Mesothelial cell of epicardium (in vitro differentiated cells): ENCODE results near the gene CCR1. TPM values are rescaled to one million over a fixed set of nuclear protein-coding genes. Genes with fewer than 3 reads are reported as not detected.

Experiments used
- DNase-seq, 2 experiments: peaks; one replicate each; pipeline ENCODE4 v3.0.0; 2021; ENCODE audit warnings: low spot score in 2 of 2; ENCODE audit not compliant: unreplicated experiment in 2 of 2
- H3K27ac Mint-ChIP-seq: 2 replicates; pipeline ENCODE4 v1.8.0; 2021; ENCODE audit warnings: mixed read lengths
- H3K27me3 Mint-ChIP-seq: 2 replicates; pipeline ENCODE4 v1.8.0; 2021; ENCODE audit warnings: low read depth, mixed read lengths
- H3K36me3 Mint-ChIP-seq: 2 replicates; pipeline ENCODE4 v1.8.0; 2021; ENCODE audit warnings: mixed read lengths
- H3K4me1 Mint-ChIP-seq: 2 replicates; pipeline ENCODE4 v1.8.0; 2021; ENCODE audit warnings: mixed read lengths
- H3K4me3 Mint-ChIP-seq: 2 replicates; pipeline ENCODE4 v1.8.0; 2021; ENCODE audit warnings: mild to moderate bottlenecking, moderate library complexity, mixed read lengths
- H3K9me3 Mint-ChIP-seq: 2 replicates; pipeline ENCODE4 v1.8.0; 2021; ENCODE audit warnings: mixed read lengths
- total RNA-seq: library from RNA; stranded (reverse); gene quantifications from 3 replicates; pipeline ENCODE4 v1.2.1, GENCODE V29; 2021
- TF ChIP-seq, protein P1 (sequence below): fragments of 200-600 bp; sonication (generic); IDR thresholded peaks from one replicate; pipeline ENCODE4 v1.5.0; 2021; ENCODE audit warnings: antibody characterized with exemption; ENCODE audit not compliant: unreplicated experiment

CCR1 gene
- not detected in 3 replicates for total RNA-seq

DNA sequence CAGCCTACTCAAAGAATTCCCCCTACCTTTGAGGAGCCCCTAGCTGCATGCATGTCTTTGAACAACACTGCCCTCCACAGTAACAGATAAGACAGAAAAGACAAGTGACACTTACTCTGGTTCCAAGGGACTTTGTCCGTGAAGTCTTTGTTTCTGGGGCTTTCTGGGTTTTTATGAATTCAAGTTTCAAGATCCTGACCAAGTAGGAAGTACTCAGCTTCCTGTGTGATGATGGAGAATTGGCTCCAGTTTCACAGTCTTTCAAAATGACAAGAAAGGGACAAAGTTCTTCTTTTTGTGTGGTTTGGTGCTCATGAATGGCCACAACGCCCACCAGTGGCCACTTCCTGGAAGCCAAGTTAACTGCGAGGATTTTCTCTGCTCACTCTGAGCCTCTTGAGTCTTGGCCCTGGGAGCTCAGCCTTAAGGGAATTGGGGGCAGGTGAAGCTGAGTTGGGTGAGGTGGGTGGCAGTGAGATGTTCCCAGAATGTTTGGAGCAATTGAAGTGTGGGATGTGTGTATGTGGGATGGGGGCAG is at the start of gene CCR1:
TSS of gene CCR1 (minus strand) at position 147 of the 538 bp plus-strand sequence. CDS start 4,000 bp downstream, outside the sequence.
- TF ChIP-seq, protein P1, sequence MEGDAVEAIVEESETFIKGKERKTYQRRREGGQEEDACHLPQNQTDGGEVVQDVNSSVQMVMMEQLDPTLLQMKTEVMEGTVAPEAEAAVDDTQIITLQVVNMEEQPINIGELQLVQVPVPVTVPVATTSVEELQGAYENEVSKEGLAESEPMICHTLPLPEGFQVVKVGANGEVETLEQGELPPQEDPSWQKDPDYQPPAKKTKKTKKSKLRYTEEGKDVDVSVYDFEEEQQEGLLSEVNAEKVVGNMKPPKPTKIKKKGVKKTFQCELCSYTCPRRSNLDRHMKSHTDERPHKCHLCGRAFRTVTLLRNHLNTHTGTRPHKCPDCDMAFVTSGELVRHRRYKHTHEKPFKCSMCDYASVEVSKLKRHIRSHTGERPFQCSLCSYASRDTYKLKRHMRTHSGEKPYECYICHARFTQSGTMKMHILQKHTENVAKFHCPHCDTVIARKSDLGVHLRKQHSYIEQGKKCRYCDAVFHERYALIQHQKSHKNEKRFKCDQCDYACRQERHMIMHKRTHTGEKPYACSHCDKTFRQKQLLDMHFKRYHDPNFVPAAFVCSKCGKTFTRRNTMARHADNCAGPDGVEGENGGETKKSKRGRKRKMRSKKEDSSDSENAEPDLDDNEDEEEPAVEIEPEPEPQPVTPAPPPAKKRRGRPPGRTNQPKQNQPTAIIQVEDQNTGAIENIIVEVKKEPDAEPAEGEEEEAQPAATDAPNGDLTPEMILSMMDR: peak; percentile 49
- H3K4me1 Mint-ChIP-seq: no peaks in the 10 kb centered on the region
- H3K4me3 Mint-ChIP-seq: no peak within 1 kb of the TSS
- DNase-seq: no peak
- no peaks in the 10 kb centered on the region for H3K36me3 Mint-ChIP-seq
- no peaks in the 10 kb centered on the region for H3K9me3 Mint-ChIP-seq
- H3K27ac Mint-ChIP-seq: no peak within 1 kb of the TSS
- peaks cover 2% of the 10 kb centered on the region for H3K27me3 Mint-ChIP-seq

DNA sequence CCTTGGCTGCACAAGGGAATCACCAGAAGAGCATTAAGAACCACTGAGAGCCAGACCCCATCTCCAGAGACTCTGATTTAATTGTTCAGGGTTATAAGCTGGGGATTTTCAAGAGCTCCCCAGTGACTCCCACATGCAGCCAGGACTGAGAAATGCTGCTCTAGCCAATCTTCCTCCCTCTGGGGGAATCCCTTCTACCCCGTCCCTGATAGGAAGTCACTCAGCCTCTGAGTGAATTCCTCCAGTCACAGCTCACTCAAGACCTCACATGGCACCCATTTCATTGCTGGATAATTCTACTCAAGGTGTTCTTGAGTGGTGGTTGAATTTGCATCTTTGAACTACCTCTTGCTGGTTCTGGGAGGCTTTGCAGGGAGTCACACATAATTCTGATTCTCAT is 44.9 kb upstream of the CCR1 start:
- Mint-ChIP-seq H3K36me3 (no peaks in the 10 kb centered on the region), H3K9me3 (no peaks in the 10 kb centered on the region), H3K4me1 (no peaks in the 10 kb centered on the region), H3K27ac (no peak overlapping the region), H3K4me3 (no peak overlapping the region), H3K27me3 (peaks cover 47% of the 10 kb centered on the region)
- TF ChIP-seq, protein P1: no peak
- DNase-seq: no peak

DNA sequence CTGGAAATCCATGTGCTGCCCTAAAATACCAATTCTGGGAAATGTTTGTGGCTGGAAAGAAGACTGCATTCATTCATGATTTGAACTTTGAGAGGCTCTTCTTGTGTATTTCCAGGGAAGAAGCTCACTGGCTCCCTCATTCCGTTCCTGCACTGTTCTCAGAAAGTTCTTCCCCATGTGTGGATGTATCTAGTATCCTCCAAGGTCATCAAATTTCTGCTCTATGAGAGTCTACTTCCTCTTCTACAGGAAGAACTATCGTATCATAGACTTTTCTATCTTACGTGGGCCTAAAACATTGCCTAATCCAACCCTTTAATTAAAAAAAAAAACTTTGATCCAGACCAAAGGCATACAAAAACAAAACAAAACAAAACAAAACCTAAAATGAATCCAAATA is 37.0 kb upstream of the CCR1 start:
- Mint-ChIP-seq H3K36me3 (no peaks in the 10 kb centered on the region), H3K4me3 (no peak overlapping the region)
- no peak for DNase-seq

DNA sequence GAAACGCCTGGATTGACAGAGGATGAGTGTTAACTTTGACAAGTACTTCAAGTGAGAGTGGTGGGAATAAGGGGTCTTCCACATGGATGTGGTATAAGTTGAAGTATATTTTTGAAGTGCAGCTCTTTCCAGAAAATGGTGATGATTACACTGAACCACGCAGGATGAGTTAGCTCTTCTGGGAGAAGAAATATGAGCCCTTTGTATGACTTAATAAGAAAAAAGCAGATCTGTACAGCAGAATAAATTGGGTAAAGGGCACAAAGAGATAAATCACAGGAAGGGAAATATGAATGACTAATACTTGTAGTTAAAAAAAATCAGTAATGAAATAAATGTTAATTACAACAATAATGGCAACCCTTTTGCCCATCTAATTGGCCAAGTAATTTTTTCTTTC is 35.4 kb upstream of the CCR1 start:
- no peak overlapping the region for H3K4me3 Mint-ChIP-seq
- H3K9me3 Mint-ChIP-seq: no peaks in the 10 kb centered on the region
- no peak overlapping the region for H3K27ac Mint-ChIP-seq
- no peaks in the 10 kb centered on the region for H3K36me3 Mint-ChIP-seq
- H3K4me1 Mint-ChIP-seq: no peaks in the 10 kb centered on the region
- H3K27me3 Mint-ChIP-seq: peaks cover 33% of the 10 kb centered on the region
- DNase-seq: no peak
- TF ChIP-seq, protein P1: no peak

More for the DNA sequence above, 37.0 kb upstream of the CCR1 start:
- Mint-ChIP-seq H3K27ac (no peak overlapping the region), H3K9me3 (no peaks in the 10 kb centered on the region), H3K4me1 (no peaks in the 10 kb centered on the region), H3K27me3 (peaks cover 24% of the 10 kb centered on the region)
- TF ChIP-seq, protein P1: no peak

DNA sequence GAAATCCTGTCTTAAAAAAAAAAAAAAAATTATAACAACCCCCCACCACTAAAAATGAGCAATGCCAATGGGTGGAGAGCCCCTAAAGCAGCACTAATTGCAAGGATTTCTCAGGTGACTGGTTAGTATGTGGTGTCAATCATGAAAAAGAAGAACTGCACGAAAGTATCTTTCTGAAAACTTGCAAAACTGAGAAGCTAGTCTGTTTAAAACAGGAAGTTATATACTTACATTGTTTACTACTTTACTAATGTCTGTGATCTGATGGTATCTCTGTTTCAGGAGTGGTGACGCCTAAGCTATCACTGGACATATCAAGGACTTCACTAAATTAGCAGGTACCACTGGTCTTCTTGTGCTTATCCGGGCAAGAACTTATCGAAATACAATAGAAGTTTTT is 34.0 kb upstream of the CCR1 start, which contains the start of gene CCR3:
TSS of gene CCR3 (plus strand) at position 341 of the 400 bp plus-strand sequence. CDS start 22,699 bp downstream, outside the sequence.
- Mint-ChIP-seq H3K36me3 (no peaks in the 10 kb centered on the region), H3K27ac (no peak within 1 kb of the TSS), H3K27me3 (peaks cover 44% of the 10 kb centered on the region), H3K9me3 (peaks cover 2% of the 10 kb centered on the region), H3K4me3 (no peak within 1 kb of the TSS), H3K4me1 (no peaks in the 10 kb centered on the region)
- DNase-seq: no peak
- TF ChIP-seq, protein P1: no peak

DNA sequence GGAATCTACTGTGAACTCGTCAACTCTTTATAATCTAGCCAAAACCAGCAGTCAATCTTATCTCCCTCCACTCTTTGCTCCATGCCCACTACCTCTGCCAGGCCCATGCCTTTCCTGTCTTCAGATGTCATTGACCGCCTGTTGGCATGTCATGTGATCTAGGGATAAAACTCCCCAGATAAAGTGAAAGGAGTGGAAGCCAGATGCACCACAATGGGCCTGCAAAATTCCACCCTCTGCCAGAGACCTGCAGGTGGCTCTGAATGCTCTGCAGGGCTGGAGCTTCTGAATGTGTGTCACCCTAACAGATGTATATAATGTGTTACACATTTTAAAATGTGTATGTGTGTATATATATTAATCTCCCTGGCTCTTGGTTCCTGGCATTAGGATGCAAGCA is 31.8 kb upstream of the CCR1 start:
- Mint-ChIP-seq H3K4me3 (no peak overlapping the region), H3K27ac (no peak overlapping the region), H3K9me3 (peaks cover 6% of the 10 kb centered on the region), H3K36me3 (no peaks in the 10 kb centered on the region), H3K4me1 (no peaks in the 10 kb centered on the region), H3K27me3 (peaks cover 60% of the 10 kb centered on the region)
- no peak for DNase-seq
- TF ChIP-seq, protein P1: no peak
